Activated naive CD8-positive, alpha-beta T cell treated with anti-CD3 and anti-CD28 coated beads for 36 hours (primary cell): Measurements from ENCODE around the gene VPS37B. TPM values are rescaled to one million over a fixed set of nuclear protein-coding genes. Genes with fewer than 3 reads are reported as not detected.

Source experiments
- DNase-seq: peaks from one replicate; pipeline ENCODE4 v3.0.0; 2021
- H3K27ac Mint-ChIP-seq: one replicate; pipeline ENCODE4 v1.8.0; 2022; ENCODE audit warnings: mild to moderate bottlenecking, moderate library complexity, mixed read lengths
- H3K27me3 Mint-ChIP-seq: one replicate; pipeline ENCODE4 v1.8.0; 2022; ENCODE audit warnings: mild to moderate bottlenecking, mixed read lengths
- H3K36me3 Mint-ChIP-seq: one replicate; pipeline ENCODE4 v1.8.0; 2021; ENCODE audit warnings: mild to moderate bottlenecking, mixed read lengths
- H3K4me1 Mint-ChIP-seq: one replicate; pipeline ENCODE4 v1.8.0; 2021; ENCODE audit warnings: mixed read lengths
- H3K4me3 Mint-ChIP-seq: one replicate; pipeline ENCODE4 v1.8.0; 2022; ENCODE audit warnings: mild to moderate bottlenecking, moderate library complexity, mixed read lengths
- H3K9me3 Mint-ChIP-seq: one replicate; pipeline ENCODE4 v1.8.0; 2022; ENCODE audit warnings: mixed read lengths
- total RNA-seq, 2 experiments: library from RNA; stranded (reverse); gene quantifications; one replicate each; pipeline ENCODE4 v1.2.3, GENCODE V29; 2021

Gene VPS37B
- total RNA-seq, 2 experiments from 2014 or later: 27.0 to 28.2 TPM

DNA sequence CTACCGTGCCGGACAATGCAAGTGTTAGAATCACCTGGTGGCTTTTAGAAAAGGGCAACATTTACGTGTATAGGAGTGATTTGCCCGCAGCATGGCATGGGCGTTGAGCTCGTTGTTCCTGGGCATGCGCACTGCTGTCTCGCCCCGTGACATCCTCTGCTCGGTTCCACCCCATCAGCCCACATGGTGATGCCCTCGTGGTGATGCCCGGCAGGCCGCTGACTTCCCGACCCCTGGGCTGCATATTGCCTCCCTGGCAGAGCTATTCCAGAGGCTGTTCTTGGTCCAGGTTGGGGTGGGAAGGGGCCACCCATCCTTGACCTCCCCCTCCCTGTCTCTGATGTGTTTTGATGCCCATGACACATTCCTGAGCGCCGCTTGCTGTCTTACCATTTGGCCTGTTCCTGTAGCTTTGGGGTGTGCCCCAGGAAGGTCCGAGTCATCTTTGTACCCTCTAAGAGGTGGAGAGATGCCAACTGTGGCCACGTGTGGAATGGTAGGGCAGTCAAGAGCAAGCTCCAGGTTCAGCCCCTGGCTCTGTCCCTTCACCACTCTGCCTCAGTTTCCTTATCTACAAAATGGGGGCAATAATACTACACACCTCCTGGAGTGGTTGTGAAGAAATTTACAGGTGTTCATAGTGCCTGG, 55.9 kb downstream of the VPS37B start:
- no peak for DNase-seq
- Mint-ChIP-seq H3K4me3 (no peak overlapping the region), H3K36me3 (peaks cover 7% of the 10 kb centered on the region), H3K27ac (no peak overlapping the region), H3K27me3 (no peaks in the 10 kb centered on the region), H3K9me3 (no peaks in the 10 kb centered on the region), H3K4me1 (peaks cover 41% of the 10 kb centered on the region)

DNA sequence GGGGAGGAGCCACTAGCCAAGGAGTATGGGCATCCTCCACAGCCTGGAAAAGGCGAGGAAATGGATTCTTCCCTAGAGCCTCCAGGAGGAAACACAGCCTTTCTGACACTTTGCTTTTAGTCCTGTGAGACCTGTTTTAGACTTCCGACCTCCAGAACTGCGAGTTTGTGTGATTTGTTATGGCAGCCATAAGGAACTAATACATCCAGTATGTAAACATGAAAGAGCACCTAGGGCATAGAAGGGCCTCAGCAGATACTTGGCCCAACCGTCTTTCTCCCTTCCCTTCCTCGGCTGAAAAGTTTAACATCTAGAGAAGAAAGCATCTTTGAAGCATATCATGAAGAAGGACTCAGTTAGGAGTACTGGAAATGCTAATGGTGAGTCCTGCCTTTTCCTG, 57.1 kb downstream of the VPS37B start:
- Mint-ChIP-seq H3K36me3 (peaks cover 7% of the 10 kb centered on the region), H3K27me3 (peaks cover 7% of the 10 kb centered on the region), H3K4me3 (no peak overlapping the region), H3K4me1 (peaks cover 49% of the 10 kb centered on the region), H3K27ac (no peak overlapping the region), H3K9me3 (no peaks in the 10 kb centered on the region)
- DNase-seq: no peak

- Mint-ChIP-seq H3K27me3 (peaks cover 7% of the 10 kb centered on the region), H3K4me1 (peaks cover 48% of the 10 kb centered on the region), H3K27ac (no peak overlapping the region), H3K4me3 (peak overlapping the region; percentile 93), H3K9me3 (no peaks in the 10 kb centered on the region), H3K36me3 (peaks cover 7% of the 10 kb centered on the region)
- DNase-seq: no peak
These were observed 58.3 kb downstream of the VPS37B start for GRCh38 chr12:122837306-122838265.

DNA sequence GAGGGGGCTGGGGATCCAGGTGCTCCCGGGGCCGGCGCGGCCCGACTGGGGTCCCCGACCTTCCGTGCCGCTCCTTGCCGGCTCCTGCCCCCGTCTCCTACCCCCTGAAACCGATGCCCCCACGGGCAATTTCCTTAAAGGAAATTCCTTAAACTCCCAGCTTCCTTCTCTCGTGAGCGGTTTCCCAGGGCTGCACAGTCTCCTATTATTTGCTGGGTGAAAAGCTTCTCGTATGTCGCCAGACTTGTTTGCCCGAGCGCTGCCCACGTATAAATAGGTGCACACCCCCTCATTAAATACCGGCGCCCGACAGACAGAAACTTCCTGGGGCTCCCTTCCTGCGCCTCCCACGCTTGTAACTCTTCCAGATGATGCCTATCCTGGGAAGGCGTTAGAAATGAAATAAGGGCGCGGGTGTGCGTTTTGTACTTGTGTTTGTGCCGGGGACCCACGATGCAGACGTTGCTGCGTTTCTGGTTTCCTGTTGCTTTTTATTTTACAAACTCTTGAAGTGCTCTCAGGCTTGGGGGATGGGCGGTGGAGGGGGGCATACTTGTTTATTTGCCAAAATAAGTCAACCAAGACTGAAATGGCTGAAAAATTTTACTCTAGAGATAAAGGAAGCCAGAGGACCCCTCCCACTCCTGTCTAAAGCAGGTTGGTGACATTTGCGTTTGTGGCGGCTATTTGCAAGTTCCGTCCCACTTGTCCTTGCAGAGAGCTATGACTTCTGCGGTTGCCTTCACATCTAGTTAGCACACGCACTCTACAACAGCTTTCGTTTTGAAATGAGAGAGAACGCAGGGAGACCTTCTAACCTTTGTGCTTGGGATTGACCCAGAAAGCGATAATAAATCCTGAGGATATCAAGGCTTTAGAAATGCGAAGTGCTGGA, 59.6 kb downstream of the VPS37B start:
- Mint-ChIP-seq H3K4me1 (peaks cover 45% of the 10 kb centered on the region), H3K36me3 (peaks cover 7% of the 10 kb centered on the region), H3K9me3 (no peaks in the 10 kb centered on the region), H3K27me3 (peaks cover 7% of the 10 kb centered on the region), H3K27ac (peak overlapping the region; percentile 90), H3K4me3 (peak overlapping the region; percentile 93)
- peak; percentile 54 for DNase-seq

GRCh38 chr12:122835750-122836026, 60.2 kb downstream of the VPS37B start:
- Mint-ChIP-seq H3K36me3 (peaks cover 7% of the 10 kb centered on the region), H3K27ac (no peak overlapping the region), H3K4me3 (no peak overlapping the region), H3K27me3 (peaks cover 7% of the 10 kb centered on the region), H3K4me1 (peaks cover 42% of the 10 kb centered on the region), H3K9me3 (no peaks in the 10 kb centered on the region)
- DNase-seq: peak; percentile 49

DNA sequence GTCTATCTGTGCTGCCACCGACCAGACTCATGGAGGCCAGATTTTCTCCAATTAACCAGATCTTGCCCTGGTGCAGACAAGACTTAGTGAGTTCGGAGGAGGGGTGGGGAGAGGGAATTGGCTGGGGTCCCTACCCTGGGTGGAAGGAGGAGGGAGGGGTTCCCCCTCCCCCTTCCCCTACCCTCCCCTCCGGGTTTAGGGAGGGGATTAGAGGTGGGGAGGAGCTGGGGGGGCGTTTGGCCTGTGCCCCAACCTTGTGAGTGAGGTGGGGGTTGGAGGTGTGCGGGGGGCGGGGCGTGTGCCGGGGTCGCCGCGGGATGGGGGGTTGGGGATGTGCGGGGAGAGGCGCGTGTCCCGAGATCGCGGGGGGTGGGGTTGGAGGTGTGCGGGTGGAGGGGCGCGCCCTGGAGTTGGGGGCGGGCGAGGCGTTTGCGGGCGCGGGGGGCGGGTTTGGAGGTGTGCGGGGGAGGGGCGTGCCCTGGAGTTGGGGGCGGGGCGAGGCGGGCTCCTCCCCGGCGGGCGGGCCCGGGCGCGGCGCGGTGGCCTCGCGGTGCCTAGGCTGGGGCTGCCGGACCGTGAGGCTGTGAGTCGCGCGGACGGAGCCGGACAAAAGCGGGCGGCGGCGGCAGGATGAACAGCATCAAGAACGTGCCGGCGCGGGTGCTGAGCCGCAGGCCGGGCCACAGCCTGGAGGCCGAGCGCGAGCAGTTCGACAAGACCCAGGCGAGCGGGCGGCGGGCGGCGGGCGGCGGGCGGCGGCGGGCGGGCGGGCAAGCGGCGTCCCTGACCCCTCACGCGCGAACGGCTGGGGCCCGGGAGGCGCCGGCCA, 60.8 kb downstream of the VPS37B start, which contains the start of gene HIP1R:
Gene HIP1R, plus strand, starts transcription at position 537 of the 829 bp plus-strand sequence. Its CDS starts 94 bp downstream, at position 631.
- DNase-seq: peak; percentile 62
- Mint-ChIP-seq H3K9me3 (no peaks in the 10 kb centered on the region), H3K4me3 (peak within 1 kb of the TSS; percentile 93), H3K27me3 (peaks cover 7% of the 10 kb centered on the region), H3K4me1 (peaks cover 38% of the 10 kb centered on the region), H3K27ac (peak within 1 kb of the TSS; percentile 90), H3K36me3 (peaks cover 7% of the 10 kb centered on the region)

DNA sequence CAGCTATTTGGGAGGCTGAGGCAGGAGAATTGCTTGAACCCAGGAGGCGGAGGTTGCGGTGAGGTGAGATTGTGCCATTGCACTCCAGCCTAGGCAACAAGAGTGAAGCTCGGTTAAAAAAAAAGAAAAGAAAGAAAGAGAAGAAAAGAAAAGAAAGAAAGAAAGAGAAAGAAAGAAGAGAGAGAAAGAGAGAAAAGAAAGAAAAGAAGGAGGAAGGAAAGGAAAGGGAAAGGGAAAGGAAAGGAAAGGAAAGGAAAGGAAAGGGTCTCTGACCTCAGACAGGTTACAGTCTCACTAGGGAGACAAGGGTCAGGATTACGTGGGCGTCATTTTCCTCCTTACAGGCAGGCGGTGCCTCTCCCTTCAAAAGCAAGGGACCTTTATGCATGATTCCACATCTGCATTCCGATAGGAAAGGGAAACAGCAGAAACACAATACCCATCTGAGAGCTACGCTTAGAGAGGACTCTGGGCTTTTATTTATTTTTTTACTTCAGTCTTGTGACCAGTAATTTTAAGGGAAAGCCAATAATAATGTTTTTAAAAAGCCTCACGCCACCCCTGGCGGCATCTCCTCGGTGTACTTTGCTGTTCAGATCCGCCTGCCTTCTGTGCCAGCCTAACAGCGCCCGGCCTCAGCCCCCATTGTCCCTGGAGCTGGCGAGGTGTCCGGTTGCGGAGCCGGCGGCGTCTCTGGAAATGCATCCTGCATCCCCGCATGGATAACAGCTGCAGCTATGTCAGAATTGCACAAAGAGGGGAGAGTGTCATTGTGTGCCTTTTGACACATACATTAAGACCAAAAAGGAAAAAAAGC, 61.6 kb downstream of the VPS37B start:
- no peaks in the 10 kb centered on the region for H3K9me3 Mint-ChIP-seq
- H3K4me3 Mint-ChIP-seq: peak overlapping the region; percentile 84
- peak overlapping the region; percentile 73 for H3K27ac Mint-ChIP-seq
- no peak for DNase-seq
- peaks cover 7% of the 10 kb centered on the region for H3K36me3 Mint-ChIP-seq
- H3K4me1 Mint-ChIP-seq: peaks cover 36% of the 10 kb centered on the region
- H3K27me3 Mint-ChIP-seq: peaks cover 7% of the 10 kb centered on the region

DNA sequence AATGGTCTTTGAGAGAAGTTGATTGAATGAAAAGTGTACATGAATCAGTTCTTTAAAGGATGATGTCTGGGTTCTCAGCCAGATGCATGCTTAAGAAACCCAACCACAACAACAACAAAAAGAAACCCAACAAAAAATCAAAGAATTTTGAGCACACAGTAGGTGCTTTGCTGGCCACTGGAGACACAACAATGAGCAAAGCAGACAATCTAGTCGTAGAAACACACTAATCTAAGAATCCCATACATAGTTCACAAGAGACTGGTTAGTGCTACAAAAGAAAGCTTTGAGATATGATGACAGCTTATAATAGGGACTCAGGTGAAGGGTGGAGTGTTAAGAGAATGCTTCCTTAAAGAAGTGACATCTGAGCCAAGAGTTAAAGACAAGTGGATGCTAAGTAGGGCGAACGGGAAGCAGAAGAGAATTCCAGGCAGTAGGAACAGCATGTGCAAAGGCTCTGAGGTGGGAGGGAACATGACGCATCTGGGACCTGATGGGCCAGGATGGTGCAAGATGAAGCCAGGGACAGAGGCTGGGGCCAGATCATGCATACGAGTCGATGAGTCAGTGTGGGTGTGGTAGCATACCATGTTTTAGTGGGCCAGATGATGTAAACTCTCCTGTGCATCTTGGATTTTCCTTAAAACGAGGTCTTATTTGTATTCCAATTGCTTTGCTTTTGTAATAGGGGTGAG, 65.3 kb downstream of the VPS37B start:
- no peaks in the 10 kb centered on the region for H3K36me3 Mint-ChIP-seq
- no peak for DNase-seq
- peaks cover 7% of the 10 kb centered on the region for H3K27me3 Mint-ChIP-seq
- peaks cover 9% of the 10 kb centered on the region for H3K4me1 Mint-ChIP-seq
- no peak overlapping the region for H3K4me3 Mint-ChIP-seq
- H3K27ac Mint-ChIP-seq: no peak overlapping the region
- H3K9me3 Mint-ChIP-seq: no peaks in the 10 kb centered on the region

GRCh38 chr12:122827258-122827657, 68.7 kb downstream of the VPS37B start:
- H3K36me3 Mint-ChIP-seq: no peaks in the 10 kb centered on the region
- no peak overlapping the region for H3K4me3 Mint-ChIP-seq
- no peak overlapping the region for H3K27ac Mint-ChIP-seq
- DNase-seq: no peak
- H3K9me3 Mint-ChIP-seq: no peaks in the 10 kb centered on the region
- H3K4me1 Mint-ChIP-seq: no peaks in the 10 kb centered on the region
- no peaks in the 10 kb centered on the region for H3K27me3 Mint-ChIP-seq

- no peaks in the 10 kb centered on the region for H3K36me3 Mint-ChIP-seq
- H3K27ac Mint-ChIP-seq: no peak overlapping the region
- DNase-seq: no peak
- H3K27me3 Mint-ChIP-seq: no peaks in the 10 kb centered on the region
- H3K4me3 Mint-ChIP-seq: peak overlapping the region; percentile 32
- H3K9me3 Mint-ChIP-seq: no peaks in the 10 kb centered on the region
- no peaks in the 10 kb centered on the region for H3K4me1 Mint-ChIP-seq
These were observed 69.9 kb downstream of the VPS37B start for GRCh38 chr12:122825773-122826724.

DNA sequence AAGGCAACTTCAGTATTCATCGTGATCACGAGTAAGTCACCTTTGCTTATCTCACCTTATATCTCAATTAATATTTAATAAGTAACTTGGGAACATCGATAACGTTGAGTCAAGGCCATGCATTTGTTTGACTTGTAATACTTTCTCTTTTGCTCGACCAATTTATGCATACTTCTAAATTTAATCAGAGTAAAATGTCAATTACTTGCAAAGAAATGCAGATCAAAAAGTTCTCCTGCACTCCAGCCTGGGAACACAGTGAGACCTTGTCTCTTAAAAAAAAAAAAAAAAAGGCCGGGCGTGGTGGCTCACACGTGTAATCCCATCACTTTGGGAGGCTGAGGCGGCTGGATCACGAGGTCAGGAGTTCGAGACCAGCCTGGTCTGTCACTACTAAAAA, 72.5 kb downstream of the VPS37B start:
- Mint-ChIP-seq H3K36me3 (no peaks in the 10 kb centered on the region), H3K27ac (no peak overlapping the region), H3K27me3 (no peaks in the 10 kb centered on the region), H3K4me3 (no peak overlapping the region), H3K9me3 (no peaks in the 10 kb centered on the region), H3K4me1 (no peaks in the 10 kb centered on the region)
- DNase-seq: no peak

DNA sequence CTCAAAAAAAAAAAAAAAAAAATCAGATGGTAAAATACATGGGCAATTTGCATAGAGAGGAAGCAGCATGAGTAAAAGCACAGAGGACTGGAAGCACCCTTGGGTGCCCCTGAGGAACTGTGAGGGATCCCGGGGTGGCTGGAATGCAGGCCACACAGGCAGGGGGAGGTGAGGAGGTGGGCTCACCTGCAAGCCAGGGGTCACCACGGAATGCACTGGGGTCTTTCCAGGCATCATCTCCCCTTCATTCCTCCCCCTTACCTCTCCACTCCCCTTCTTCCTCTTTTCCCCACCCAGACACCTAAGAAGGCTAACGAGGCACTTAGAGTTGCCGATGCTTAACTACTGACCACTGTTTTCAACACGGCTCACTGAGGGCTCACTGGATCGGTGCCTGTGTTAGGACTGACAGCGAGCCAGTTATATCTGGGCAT, 75.1 kb downstream of the VPS37B start:
- Mint-ChIP-seq H3K4me3 (no peak overlapping the region), H3K36me3 (no peaks in the 10 kb centered on the region), H3K27me3 (no peaks in the 10 kb centered on the region), H3K9me3 (no peaks in the 10 kb centered on the region), H3K27ac (no peak overlapping the region), H3K4me1 (no peaks in the 10 kb centered on the region)
- no peak for DNase-seq
